ENCODE results near the gene TOLLIP.
A peak's percentile ranks its signal among the peaks of the same experiment; 100 is the strongest.

TOLLIP gene

GRCh38 chr11:1317993-1318392, 8.6 kb upstream of the TOLLIP start:
- TF ChIP-seq CTCF (IDR thresholded peaks at IDR 0.05; ENCODE audit: low read depth, low read length): no peak
- no peak overlapping the region for H3K4me3 ChIP-seq (ENCODE audit: low read depth, low read length)

DNA sequence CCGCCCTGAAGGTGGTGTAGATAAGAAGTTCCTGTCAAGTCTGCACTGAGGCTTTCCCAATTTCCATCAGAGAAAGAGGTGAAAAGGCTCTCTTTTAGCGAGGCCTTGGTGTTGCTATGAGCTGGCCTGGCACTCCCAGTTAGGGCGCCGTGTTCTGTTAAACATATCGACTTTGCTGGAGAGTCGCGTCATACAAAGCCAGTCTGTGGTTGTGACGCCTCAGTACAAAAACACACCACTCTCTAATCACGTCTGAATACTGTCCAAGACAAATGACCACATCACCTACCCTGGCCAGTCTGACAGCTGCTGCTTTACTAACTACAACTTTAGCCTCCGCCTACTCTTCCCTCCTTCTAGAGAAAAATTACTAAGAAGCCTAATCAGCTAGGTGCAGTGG, 8.0 kb upstream of the TOLLIP start:
- no peak for TF ChIP-seq CTCF (IDR thresholded peaks at IDR 0.05; ENCODE audit: low read depth, low read length)
- H3K4me3 ChIP-seq (ENCODE audit: low read depth, low read length): no peak overlapping the region

- no peak overlapping the region for H3K4me3 ChIP-seq (ENCODE audit: low read depth, low read length)
- TF ChIP-seq CTCF (IDR thresholded peaks at IDR 0.05; ENCODE audit: low read depth, low read length): no peak
These were observed 1.5 kb upstream of the TOLLIP start for GRCh38 chr11:1310772-1311468.

DNA sequence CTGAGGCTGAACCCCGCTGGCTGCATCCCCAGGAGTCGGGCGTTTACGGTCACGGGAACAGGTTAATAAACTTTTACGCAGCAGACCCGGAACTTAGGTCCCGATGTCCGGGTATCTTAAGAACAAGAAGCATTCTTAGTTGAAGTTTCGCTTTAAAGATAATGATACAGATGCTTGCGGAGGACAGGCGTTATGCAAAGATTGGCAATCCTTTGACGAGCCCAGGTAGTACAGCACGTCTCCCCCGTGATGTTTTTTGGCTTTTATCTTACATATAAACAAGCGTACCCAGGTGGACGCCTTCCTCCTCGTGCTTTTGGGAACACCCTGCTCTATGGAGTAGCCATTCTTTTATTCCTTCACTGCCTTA, 871 bp upstream of the TOLLIP start:
- H3K4me3 ChIP-seq (ENCODE audit: low read depth, low read length): peak overlapping the region; percentile 63
- no peak for TF ChIP-seq CTCF (IDR thresholded peaks at IDR 0.05; ENCODE audit: low read depth, low read length)

DNA sequence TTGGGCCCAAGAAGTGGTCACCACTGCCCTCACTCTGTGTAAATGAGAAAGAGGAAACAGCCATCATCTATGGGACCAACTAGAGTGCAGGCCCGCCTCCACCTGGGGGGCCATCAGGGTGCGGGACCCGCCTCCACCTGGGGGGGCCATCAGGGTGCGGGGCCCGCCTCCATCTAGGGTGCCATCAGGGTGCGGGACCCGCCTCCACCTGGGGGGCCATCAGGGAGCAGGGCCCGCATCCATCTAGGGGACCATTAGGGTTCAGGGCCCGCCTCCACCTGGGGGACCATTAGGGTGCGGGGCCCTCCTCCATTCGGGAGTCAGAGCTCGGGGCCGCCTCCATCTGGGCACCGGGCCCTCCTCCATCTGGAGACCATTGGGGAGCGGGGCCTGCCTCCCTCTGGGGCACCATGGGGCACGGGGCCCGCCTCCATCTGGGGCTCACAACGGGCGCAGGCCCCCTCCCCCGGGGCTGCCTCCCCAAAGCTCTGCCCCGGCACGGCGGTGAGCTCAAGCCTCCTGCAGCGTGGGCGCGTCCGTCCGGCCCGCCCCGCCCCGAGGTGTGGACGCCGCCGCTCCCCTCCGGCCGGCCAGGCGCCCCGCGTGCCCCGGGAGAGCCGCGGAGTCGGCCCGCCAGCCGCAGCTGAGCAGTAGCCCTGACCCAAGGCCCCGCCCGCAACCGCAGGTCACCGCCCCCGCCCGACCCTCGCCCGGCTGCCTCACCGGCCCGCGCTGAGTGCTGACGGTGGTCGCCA, 512 bp downstream of the TOLLIP start:
- peak overlapping the region; percentile 75 for H3K4me3 ChIP-seq (ENCODE audit: low read depth, low read length)
- no peak for TF ChIP-seq CTCF (IDR thresholded peaks at IDR 0.05; ENCODE audit: low read depth, low read length)

DNA sequence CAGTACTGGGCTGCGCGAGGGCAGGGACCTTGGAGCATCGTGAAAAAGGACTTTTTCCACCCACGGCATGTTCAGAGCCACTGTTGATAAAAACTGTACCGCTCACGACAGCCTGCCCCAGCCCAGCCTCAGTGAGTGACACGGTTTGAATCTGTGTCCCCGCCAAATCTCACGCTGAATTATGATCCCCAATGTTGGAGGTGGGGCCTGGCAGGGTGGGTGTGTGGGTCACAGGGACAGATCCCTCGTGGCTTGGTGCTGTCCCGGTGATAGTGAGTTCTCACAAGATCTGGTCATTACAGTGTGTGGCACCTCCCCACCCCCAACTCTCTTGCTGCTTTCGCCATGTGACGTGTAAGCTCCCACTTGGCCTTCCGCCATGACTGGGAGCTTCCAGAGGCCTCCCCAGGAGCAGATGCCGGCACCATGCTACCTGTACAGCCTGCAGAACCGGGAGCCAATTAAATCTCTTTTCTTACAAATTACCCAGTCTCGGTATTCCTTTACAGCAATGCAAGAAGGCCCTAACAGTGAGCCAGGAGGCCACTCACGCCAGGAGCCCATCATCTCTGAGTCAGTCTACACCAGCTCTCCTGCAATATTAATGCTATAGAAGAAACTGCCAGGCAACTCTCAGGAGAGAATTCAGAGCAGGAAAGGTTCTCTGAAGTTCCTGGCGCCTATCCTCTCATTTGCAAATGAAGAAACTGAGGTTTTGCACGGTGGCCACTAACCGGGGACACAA, 1.3 kb downstream of the TOLLIP start:
- H3K4me3 ChIP-seq (ENCODE audit: low read depth, low read length): peak overlapping the region; percentile 75
- no peak for TF ChIP-seq CTCF (IDR thresholded peaks at IDR 0.05; ENCODE audit: low read depth, low read length)

Measured in WI38 (cell line).